HL-60 (cell line): ENCODE data around the gene GTSE1.

Experiments used
- DNase-seq, 2 experiments: peaks; one replicate each; pipeline ENCODE4 v3.0.0-alpha.2; 2010 to 2020; ENCODE audit warnings: low read depth in 1 of 2, low spot score in 1 of 2
- H3K27ac ChIP-seq: fragments of 250-450 bp; sonication (Bioruptor Pico); replicated peaks from 2 replicates; pipeline ENCODE4 v1.5.1; 2020; ENCODE audit warnings: mild to moderate bottlenecking, moderate library complexity
- H3K27me3 ChIP-seq: fragments of 250-450 bp; sonication (Bioruptor Pico); 2 replicates; pipeline ENCODE4 v1.5.1; 2021; ENCODE audit warnings: mild to moderate bottlenecking, moderate library complexity; ENCODE audit not compliant: insufficient read depth, poor library complexity, severe bottlenecking
- H3K4me3 ChIP-seq: replicated peaks from 2 replicates; pipeline ENCODE4 v1.5.1; 2011; ENCODE audit warnings: mild to moderate bottlenecking, control low read depth, low read length; ENCODE audit not compliant: insufficient read depth
- CTCF ChIP-seq: IDR thresholded peaks from one replicate; pipeline ENCODE4 v1.5.1; 2011; ENCODE audit warnings: low read length, control low read depth, inconsistent platforms; ENCODE audit not compliant: insufficient read depth
- GABPA ChIP-seq: IDR thresholded peaks from 2 replicates; pipeline ENCODE4 v1.6.1; 2012; ENCODE audit warnings: low read depth
- POLR2AphosphoS5 ChIP-seq: IDR thresholded peaks from 2 replicates; pipeline ENCODE4 v1.6.1; 2012; ENCODE audit warnings: low read depth
- REST ChIP-seq: IDR thresholded peaks from 2 replicates; pipeline ENCODE4 v1.6.1; 2012; ENCODE audit warnings: low read depth; ENCODE audit not compliant: insufficient replicate concordance
- SPI1 ChIP-seq: IDR thresholded peaks from 2 replicates; pipeline ENCODE4 v1.6.1; 2012; ENCODE audit warnings: low read depth, mild to moderate bottlenecking, borderline replicate concordance

Gene GTSE1

GRCh38 chr22:46290843-46291785 lies 5.6 kb upstream of the GTSE1 start:
- Histone ChIP-seq H3K27ac (no peak overlapping the region), H3K27me3 (no peaks in the 10 kb centered on the region), H3K4me3 (no peak overlapping the region)
- no peak for TF ChIP-seq CTCF
- no peak for DNase-seq

GRCh38 chr22:46292173-46292572 lies 4.5 kb upstream of the GTSE1 start:
- H3K4me3 ChIP-seq = no peak overlapping the region
- TF ChIP-seq POLR2AphosphoS5 (no peak), CTCF (no peak), REST (no peak), GABPA (no peak), SPI1 (no peak)
- no peaks in the 10 kb centered on the region for H3K27me3 ChIP-seq
- H3K27ac ChIP-seq = no peak overlapping the region
- no peak for DNase-seq

GRCh38 chr22:46292732-46293131 lies 3.9 kb upstream of the GTSE1 start:
- H3K27me3 ChIP-seq = no peaks in the 10 kb centered on the region
- H3K27ac ChIP-seq = no peak overlapping the region
- DNase-seq = no peak
- no peak overlapping the region for H3K4me3 ChIP-seq
- TF ChIP-seq SPI1 (no peak), POLR2AphosphoS5 (no peak), REST (no peak), CTCF (no peak), GABPA (no peak)
